Small intestine (tissue), 7 donors: Measurements from ENCODE around the gene CACNA1H. TPM values are rescaled to one million over a fixed set of nuclear protein-coding genes. Genes with fewer than 3 reads are reported as not detected.

Experiments
- DNase-seq, 2 donors: peaks; one replicate each; pipeline versions ENCODE4 v3.0.0 to v3.0.0-alpha.2; 2013
- FAIRE-seq: peaks from 2 replicates; lab custom pipeline; 2012; peaks lifted over from hg19 to GRCh38; lab: Jason Lieb, UNC
- H3K27ac ChIP-seq, 3 donors: one replicate each; pipeline ENCODE4 v1.5.1; 2013; ENCODE audit warnings: low read length in 2 of 3, mild to moderate bottlenecking in 2 of 3, control low read depth in 1 of 3, inconsistent platforms in 1 of 3, low read depth in 1 of 3, moderate library complexity in 1 of 3
- H3K27me3 ChIP-seq, 3 donors: one replicate each; pipeline ENCODE4 v1.6.1; 2013; ENCODE audit warnings: low read length in 3 of 3, inconsistent platforms in 1 of 3; ENCODE audit not compliant: control insufficient read depth in 3 of 3, insufficient read depth in 3 of 3
- H3K36me3 ChIP-seq, 3 donors: one replicate each; pipeline ENCODE4 v1.6.1; 2013; ENCODE audit warnings: low read length in 3 of 3, inconsistent platforms in 1 of 3, low read depth in 1 of 3, mild to moderate bottlenecking in 1 of 3, moderate library complexity in 1 of 3; ENCODE audit not compliant: control insufficient read depth in 3 of 3, insufficient read depth in 2 of 3
- H3K4me1 ChIP-seq, 3 donors: one replicate each; pipeline ENCODE4 v1.6.1; 2013; ENCODE audit warnings: low read length in 2 of 3, inconsistent platforms in 1 of 3, low read depth in 1 of 3, mild to moderate bottlenecking in 1 of 3, moderate library complexity in 1 of 3; ENCODE audit not compliant: control insufficient read depth in 3 of 3, insufficient read depth in 2 of 3
- H3K4me3 ChIP-seq, 3 donors: one replicate each; pipeline ENCODE4 v1.5.1; 2013; ENCODE audit warnings: low read length in 3 of 3, control low read depth in 1 of 3, inconsistent platforms in 1 of 3, low read depth in 1 of 3, mild to moderate bottlenecking in 1 of 3, moderate library complexity in 1 of 3
- H3K9me3 ChIP-seq, 2 donors: one replicate each; pipeline ENCODE4 v1.6.1; 2013; ENCODE audit warnings: low read depth in 1 of 2, low read length in 1 of 2; ENCODE audit not compliant: control insufficient read depth in 2 of 2, insufficient read depth in 1 of 2
- WGBS, 3 donors: extraction: QIAGEN DNeasy Blood & Tissue Kit; methylation state at CpG; one replicate each; pipeline ENCODE4 v1.1.7; 2013; 5-methylcytosine and 5-hydroxymethylcytosine counted together
- polyA plus RNA-seq, 4 donors: library from polyadenylated mRNA; stranded (reverse) in 3 of 4; unstranded in 1 of 4; fragments of 200-250 nt in 3 of 4; fragments of 120-200 nt in 1 of 4; gene quantifications; one replicate each; pipeline versions ENCODE4 v1.2.1 to v1.2.3, GENCODE V29; 2013
- donor health status: healthy with polysubstance abuse.
- donor health status: control.
- donor health status: control.
- donor health status: Bipolar disorder and iron deficiency.
- donor health status: healthy.

CACNA1H gene
- polyA plus RNA-seq, 4 donors: 0.22 to 7.0 (median 3.2) TPM

GRCh38 chr16:1150511-1150982, 2.4 kb upstream of the CACNA1H start:
- no peak for FAIRE-seq
- H3K27me3 ChIP-seq: peaks cover 2 to 36% (median 12%) of the 10 kb centered on the region in 3 donors
- no peak overlapping the region for H3K4me3 ChIP-seq
- no peak for DNase-seq
- no peak overlapping the region for H3K27ac ChIP-seq
- H3K4me1 ChIP-seq: peaks cover 0 to 4% (median 3%) of the 10 kb centered on the region in 3 donors
- peaks cover 0 to 4% of the 10 kb centered on the region in 2 donors for H3K9me3 ChIP-seq
- no peaks in the 10 kb centered on the region for H3K36me3 ChIP-seq
- 49 to 59% (median 50%) methylated on average over 19 to 21 of the region's 21 CpGs for WGBS, 3 donors

- H3K27ac ChIP-seq: no peak overlapping the region
- FAIRE-seq: no peak
- peaks cover 2 to 44% (median 17%) of the 10 kb centered on the region in 3 donors for H3K27me3 ChIP-seq
- H3K9me3 ChIP-seq: peaks cover 0 to 4% of the 10 kb centered on the region in 2 donors
- H3K36me3 ChIP-seq: no peaks in the 10 kb centered on the region
- peaks cover 0 to 4% (median 3%) of the 10 kb centered on the region in 3 donors for H3K4me1 ChIP-seq
- no peak overlapping the region for H3K4me3 ChIP-seq
- DNase-seq: peak in 1 of 2 donors; percentile 8
- 31 to 52% (median 42%) methylated on average over 18 of the region's 18 CpGs for WGBS, 3 donors
These were observed 1.3 kb upstream of the CACNA1H start for GRCh38 chr16:1151424-1152122.

- 2 to 4% (median 2%) methylated on average over 21 to 40 of the region's 40 CpGs for WGBS, 3 donors
- DNase-seq: peak in 1 of 2 donors; percentile 34
These were observed 725 bp upstream of the CACNA1H start for GRCh38 chr16:1152123-1152638.

GRCh38 chr16:1153480-1154160, 714 bp downstream of the CACNA1H start:
- H3K36me3 ChIP-seq: no peaks in the 10 kb centered on the region
- H3K4me3 ChIP-seq: peak overlapping the region in 1 of 3 donors; percentile 43
- H3K4me1 ChIP-seq: peaks cover 0 to 10% (median 4%) of the 10 kb centered on the region in 3 donors
- 2 to 3% (median 2%) methylated on average over 56 to 93 of the region's 94 CpGs for WGBS, 3 donors
- H3K27ac ChIP-seq: no peak overlapping the region
- FAIRE-seq (no peak), DNase-seq (peak in 1 of 2 donors; percentile 26)
- H3K9me3 ChIP-seq: no peaks in the 10 kb centered on the region
- H3K27me3 ChIP-seq: peaks cover 2 to 56% (median 17%) of the 10 kb centered on the region in 3 donors

More at GRCh38 chr16:1152123-1152638, 725 bp upstream of the CACNA1H start:
- no peaks in the 10 kb centered on the region for H3K9me3 ChIP-seq
- H3K4me1 ChIP-seq: peaks cover 0 to 4% (median 3%) of the 10 kb centered on the region in 3 donors
- H3K27me3 ChIP-seq: peaks cover 2 to 45% (median 17%) of the 10 kb centered on the region in 3 donors
- H3K27ac ChIP-seq: no peak overlapping the region
- H3K36me3 ChIP-seq: no peaks in the 10 kb centered on the region
- no peak for FAIRE-seq
- H3K4me3 ChIP-seq: peak overlapping the region in 2 of 3 donors; percentile 19 to 43

GRCh38 chr16:1154291-1154886, 1.5 kb downstream of the CACNA1H start:
- no peak for FAIRE-seq
- DNase-seq: peak in 1 of 2 donors; percentile 19

GRCh38 chr16:1154887-1155331, 2.0 kb downstream of the CACNA1H start:
- Histone ChIP-seq H3K9me3 (no peaks in the 10 kb centered on the region), H3K4me1 (peaks cover 0 to 12% (median 4%) of the 10 kb centered on the region in 3 donors), H3K36me3 (no peaks in the 10 kb centered on the region), H3K27ac (peak overlapping the region in 2 of 3 donors; percentile 40 to 47), H3K27me3 (peaks cover 5 to 65% (median 17%) of the 10 kb centered on the region in 3 donors), H3K4me3 (peak overlapping the region in 1 of 3 donors; percentile 31)
- 62 to 79% (median 66%) methylated on average over 23 of the region's 23 CpGs for WGBS, 3 donors
- FAIRE-seq (no peak), DNase-seq (peak in 1 of 2 donors; percentile 18)

More at GRCh38 chr16:1154291-1154886, 1.5 kb downstream of the CACNA1H start:
- Histone ChIP-seq H3K4me3 (peak overlapping the region in 2 of 3 donors; percentile 31 to 43), H3K9me3 (no peaks in the 10 kb centered on the region), H3K36me3 (no peaks in the 10 kb centered on the region), H3K4me1 (peaks cover 0 to 10% (median 4%) of the 10 kb centered on the region in 3 donors), H3K27me3 (peaks cover 4 to 62% (median 17%) of the 10 kb centered on the region in 3 donors), H3K27ac (peak overlapping the region in 2 of 3 donors; percentile 40 to 47)
- 29 to 48% (median 38%) methylated on average over 26 to 31 of the region's 31 CpGs for WGBS, 3 donors

- no peak for DNase-seq
- 74 to 82% (median 75%) methylated on average over 20 of the region's 20 CpGs for WGBS, 3 donors
- H3K27ac ChIP-seq: peak overlapping the region in 1 of 3 donors; percentile 40
- FAIRE-seq: no peak
- H3K4me3 ChIP-seq: no peak overlapping the region
- H3K9me3 ChIP-seq: no peaks in the 10 kb centered on the region
- no peaks in the 10 kb centered on the region for H3K36me3 ChIP-seq
- peaks cover 0 to 12% (median 4%) of the 10 kb centered on the region in 3 donors for H3K4me1 ChIP-seq
- peaks cover 5 to 68% (median 17%) of the 10 kb centered on the region in 3 donors for H3K27me3 ChIP-seq
These were observed 2.6 kb downstream of the CACNA1H start for GRCh38 chr16:1155353-1156054.
